GM18517 (cell line): Measurements from ENCODE around the gene FAM204A.

Source experiments
- ATAC-seq: cut with Tn5 transposase; IDR thresholded peaks from one replicate; pipeline ENCODE4 v1.9.1; 2021; ENCODE audit warnings: mild to moderate bottlenecking, moderate library complexity; ENCODE audit not compliant: unreplicated experiment

FAM204A gene

DNA sequence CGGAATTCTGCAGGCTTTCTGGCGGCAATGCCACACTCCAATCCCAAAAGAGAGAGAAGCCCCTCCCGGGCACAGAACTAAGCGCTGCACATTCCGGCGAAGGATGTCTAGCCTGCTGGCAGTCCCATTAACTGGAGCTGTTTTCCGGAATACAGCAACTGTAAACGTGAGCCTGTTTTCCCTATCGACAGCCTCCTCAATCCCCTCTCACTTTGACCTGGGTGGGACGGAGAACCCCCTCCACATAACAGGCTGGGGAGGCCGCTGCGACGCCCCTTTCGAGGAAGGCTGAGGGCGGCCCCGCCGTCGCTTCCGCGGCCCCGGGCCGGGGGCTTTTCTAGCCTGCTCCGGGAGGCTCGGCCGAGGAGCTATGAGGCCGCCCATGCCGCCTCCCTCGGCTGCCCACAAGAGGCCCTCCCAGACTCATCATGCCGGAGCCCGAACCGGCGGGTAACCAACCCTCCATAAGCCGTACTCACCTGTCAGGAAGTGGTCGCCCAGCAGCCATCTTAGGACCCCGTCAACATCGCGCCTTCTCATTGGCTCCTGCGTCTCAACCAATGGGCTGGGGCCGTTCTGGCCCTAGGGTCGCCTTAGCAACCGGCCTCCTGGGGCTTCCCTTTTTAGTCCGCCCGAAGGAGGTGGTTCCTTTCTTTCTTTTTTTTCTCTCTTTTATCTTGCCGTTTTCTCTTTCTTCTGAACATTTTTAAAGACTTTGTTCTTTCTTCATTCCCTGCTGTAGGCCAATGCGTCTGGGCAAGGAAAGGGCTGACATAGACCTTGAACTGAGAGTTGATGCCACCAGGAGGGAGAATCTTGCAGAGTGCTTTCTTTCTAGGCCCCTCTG is at the start of gene FAM204A:
TSS of gene FAM204A (minus strand) at position 534 of the 847 bp plus-strand sequence. CDS start 5,909 bp downstream, outside the sequence.
- ATAC-seq: peak; percentile 100

- ATAC-seq: no peak
Observed at GRCh38 chr10:118383699-118384098, 41.6 kb upstream of the FAM204A start.

DNA sequence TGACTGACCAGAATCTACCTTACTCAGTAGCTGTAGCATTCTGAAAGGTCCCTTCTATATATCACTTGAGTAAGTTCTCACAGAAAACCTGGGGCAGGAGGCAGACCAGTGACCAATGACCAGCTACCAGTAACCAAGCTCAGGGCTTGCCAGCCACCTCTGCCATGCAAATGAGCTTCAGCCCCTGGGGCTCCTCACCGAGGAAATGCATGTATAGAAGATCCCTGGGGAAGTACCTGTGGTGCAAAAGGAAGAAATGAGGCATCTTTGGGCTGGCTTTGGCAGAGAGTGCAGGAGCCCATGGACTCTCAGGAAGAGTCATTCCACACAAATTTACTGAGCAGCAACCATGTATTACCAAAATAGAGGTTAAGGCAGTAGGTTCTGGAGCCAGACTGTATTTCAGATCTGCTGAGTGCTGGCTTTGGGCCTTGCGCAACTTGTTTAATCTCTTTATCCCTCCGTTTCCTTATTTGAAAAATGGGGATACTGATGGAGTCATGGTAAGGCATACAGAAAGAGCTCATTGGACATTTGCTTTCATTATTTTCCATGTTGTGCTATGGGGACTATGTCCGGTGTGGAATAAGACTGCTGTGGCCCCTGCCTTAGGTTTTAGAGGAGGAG is 41.1 kb upstream of the FAM204A start:
- no peak for ATAC-seq

DNA sequence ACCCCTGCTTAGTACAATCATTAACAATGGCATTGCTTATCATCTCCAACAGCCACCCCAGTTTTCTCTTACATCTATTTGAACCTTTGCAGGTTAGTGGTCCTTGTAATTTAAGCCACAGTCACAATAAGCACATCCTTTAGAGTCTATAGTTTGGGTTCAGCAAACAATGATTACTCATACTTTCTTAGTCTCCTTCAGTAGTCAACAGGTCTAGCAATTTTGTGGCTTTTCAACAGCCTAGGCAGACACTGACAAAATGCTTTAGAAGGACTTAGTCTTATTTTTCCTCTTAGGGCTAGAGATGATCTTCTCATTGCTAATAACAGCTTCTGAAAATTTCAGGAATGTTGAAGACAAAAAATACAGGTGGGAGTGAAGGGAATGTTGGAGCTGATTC is 32.3 kb upstream of the FAM204A start:
- no peak for ATAC-seq

GRCh38 chr10:118373786-118374185 is 31.7 kb upstream of the FAM204A start:
- no peak for ATAC-seq

GRCh38 chr10:118370499-118370898 is 28.4 kb upstream of the FAM204A start:
- ATAC-seq: no peak

DNA sequence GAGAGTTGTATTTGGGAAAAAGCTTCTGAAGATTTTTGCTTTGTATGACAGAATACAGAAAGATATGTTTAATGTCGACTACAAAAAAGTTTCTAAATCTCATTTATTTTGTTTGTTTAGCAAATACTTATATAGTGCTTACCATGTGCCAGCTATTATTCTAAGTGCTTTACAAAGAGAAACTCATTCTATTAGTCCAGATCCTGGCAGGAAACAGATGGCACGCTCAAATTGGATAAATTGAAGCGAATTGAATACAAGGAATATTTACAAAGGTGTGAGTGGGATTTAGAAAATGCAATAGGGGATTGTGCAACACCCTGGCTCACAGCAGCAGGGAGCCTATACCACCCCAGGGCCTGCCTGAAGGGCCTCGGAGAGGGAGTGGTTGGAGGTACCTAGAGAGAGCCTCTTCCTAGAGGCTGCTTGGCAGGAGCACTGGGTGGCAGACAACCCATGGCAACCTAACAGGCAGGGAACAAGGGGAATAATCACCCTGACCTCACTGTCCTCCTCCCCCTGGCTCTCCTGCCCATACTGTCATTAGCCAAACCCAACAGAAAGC is 27.6 kb upstream of the FAM204A start:
- no peak for ATAC-seq

DNA sequence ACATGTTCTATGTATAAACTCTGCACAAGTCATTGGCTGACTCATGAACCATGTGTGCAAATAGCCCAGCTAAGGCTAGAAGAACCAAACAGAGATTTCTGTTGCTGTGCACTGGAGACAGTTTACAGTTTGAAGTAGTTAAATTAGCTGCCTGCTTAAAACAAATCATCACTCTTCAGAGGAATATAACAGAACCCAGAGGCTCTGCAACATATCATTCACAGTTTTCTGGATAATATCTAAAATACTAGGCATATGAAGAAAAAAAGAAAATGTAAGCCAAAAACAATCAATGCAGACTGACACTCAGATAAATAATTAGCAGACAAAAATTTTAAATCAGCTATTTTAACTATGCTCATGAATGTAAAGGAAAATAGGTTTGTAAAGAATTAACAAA is 23.6 kb upstream of the FAM204A start:
- no peak for ATAC-seq

DNA sequence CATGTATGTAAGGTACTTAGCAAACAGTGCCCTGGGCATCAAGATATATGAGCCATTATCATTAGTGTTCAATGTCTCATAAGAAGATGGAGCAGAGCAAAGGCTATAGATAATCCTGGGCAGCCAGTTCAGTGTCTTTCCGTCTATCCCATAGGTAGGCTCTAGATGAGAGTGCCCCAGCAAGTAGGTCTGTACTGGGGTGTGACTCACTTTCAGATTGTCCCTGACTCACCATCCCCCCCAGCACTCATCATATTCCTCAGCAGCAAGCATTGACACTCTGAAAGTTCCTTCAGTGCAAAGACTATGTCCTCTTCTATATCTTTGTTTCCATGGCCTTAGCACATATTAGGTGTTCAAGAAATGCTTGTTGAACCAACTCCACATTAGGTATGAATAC is 20.0 kb upstream of the FAM204A start:
- ATAC-seq: no peak

DNA sequence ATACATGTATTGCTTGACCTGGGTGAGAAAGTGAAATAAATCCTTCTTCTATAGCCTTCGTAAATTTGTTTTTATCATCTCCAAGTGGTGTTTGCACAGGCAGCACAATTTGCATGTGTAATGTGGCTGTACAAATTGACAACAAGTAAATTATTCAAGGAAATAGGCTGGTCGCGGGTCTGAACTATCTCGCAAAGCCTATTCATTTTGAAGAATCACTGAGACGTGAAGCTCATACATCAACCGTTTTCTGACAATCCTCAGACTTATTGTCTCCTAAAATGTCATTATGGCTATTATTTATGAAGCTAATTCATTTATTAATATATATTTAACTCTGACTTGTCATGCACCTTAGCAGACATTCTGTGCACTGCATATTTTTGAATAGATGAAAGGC is 16.2 kb upstream of the FAM204A start:
- no peak for ATAC-seq

- no peak for ATAC-seq
Observed at GRCh38 chr10:118357841-118358240, 15.7 kb upstream of the FAM204A start.

DNA sequence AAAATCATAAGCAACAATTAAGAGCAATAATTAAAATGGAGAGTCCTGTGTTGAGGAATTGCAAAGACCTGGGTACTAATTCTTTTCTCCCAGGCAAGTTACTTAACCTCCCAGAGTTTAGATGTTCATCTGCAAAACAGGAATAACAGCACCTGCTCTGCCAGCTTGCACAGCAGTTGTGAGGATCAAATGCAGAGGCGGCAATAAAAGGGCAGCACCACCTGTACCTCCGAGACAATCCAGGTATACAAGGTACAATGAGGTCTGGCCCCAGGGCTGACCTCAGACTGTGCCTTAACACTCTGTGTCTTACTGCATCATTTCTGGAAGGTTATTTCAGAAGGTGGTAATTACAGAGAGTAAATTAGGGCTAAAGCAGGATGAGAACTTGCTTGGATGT is 14.5 kb upstream of the FAM204A start:
- no peak for ATAC-seq

DNA sequence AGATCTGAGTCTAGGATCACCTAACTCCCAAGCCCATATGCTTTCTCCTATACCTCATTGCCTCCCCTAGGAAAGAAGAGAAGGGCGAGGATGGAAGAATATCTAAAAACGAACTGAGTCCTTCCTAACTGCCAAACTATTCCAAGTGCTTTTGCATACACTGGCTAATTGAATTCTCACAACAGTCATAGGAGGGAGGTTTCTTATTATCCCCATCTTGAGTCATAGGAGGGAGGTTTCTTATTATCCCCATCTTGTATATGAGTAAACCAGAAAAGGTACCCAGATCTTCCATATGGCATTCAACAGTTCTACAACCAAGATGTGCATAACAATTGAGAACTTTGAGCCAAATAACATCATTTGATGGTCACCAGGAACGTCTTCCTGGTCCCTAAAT is 13.1 kb upstream of the FAM204A start:
- no peak for ATAC-seq

- ATAC-seq: no peak
Observed at GRCh38 chr10:118349235-118349634, 7.1 kb upstream of the FAM204A start.

GRCh38 chr10:118343549-118343948 is 1.4 kb upstream of the FAM204A start:
- no peak for ATAC-seq

GRCh38 chr10:118343115-118343514 is 991 bp upstream of the FAM204A start:
- no peak for ATAC-seq

DNA sequence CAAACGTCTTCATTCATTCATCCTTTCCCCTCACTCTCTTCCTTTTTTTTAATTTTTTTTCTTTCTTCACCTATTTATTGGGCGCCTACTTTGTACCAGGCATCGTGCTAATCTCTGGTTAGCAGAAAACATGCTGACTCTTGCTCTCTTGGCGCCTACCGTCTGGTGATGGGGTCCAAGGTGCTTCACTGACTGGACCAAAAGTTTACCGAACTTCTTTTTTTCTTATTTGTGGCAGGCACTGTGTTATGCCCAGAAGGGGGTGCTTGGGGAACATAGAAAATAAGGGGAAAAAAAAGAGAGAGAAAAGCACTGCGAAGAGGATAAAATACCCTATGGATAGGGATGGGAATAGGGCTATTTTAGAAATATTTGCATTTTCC is 505 bp upstream of the FAM204A start:
- no peak for ATAC-seq

- no peak for ATAC-seq
Observed at GRCh38 chr10:118340486-118340885, 1.6 kb downstream of the FAM204A start.

- no peak for ATAC-seq
Observed at GRCh38 chr10:118339111-118339510, 3.0 kb downstream of the FAM204A start.

DNA sequence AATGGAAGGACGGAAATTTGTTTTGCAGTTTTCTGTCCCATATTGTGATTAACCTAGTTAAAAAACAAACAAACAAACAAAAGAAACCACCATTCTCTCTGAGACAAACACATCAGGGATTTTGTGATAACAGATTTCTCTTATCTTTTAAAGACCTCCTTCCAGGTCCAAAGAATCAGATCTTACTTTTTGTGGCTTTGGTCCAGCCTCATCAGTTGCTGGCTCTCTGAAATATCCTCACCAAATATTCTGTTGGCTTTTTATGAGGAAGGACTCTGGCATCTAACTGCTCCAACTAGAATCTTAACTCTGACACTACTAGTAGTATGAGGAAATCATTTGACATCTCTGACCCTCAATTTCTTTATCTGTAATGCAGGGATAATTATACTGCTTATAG is 4.8 kb downstream of the FAM204A start:
- no peak for ATAC-seq

DNA sequence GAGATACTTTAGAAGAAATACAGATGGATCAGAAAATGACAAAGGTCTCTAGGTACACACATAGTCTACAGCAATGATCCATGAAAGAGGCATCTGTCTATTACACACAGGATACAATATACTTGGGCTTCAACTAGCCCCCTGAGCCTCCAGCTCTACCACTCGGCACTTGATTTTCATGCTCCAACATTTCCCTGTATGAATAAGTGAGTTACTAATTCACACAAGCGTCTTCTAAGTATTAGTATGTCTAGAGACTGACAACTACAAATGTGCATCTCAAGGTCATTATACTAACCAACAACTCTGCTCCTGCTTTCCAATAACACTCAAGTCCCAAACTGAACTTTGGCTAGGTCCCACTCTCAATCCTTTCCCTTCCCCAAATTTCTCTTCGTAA is 8.3 kb downstream of the FAM204A start:
- ATAC-seq: no peak
